Endothelial cell (in vitro differentiated cells): ENCODE measurements around the gene ANKIB1. TPM values are rescaled to one million over a fixed set of nuclear protein-coding genes. Genes with fewer than 3 reads are reported as not detected.
"Not testable (repeated sequence)": the region's sequence is repeated elsewhere in the genome, so short reads cannot be mapped to it uniquely, and the experiment has no call there.

ENCODE experiments used
- DNase-seq: peaks from one replicate; pipeline ENCODE4 v3.0.0; 2021; ENCODE audit warnings: low spot score
- H3K27ac Mint-ChIP-seq: one replicate; pipeline ENCODE4 v1.8.0; 2021; ENCODE audit warnings: mixed read lengths, inconsistent platforms; ENCODE audit not compliant: unreplicated experiment
- H3K27me3 Mint-ChIP-seq: one replicate; pipeline ENCODE4 v1.8.0; 2021; ENCODE audit warnings: mild to moderate bottlenecking, moderate library complexity, mixed read lengths, inconsistent platforms; ENCODE audit not compliant: unreplicated experiment
- H3K36me3 Mint-ChIP-seq: one replicate; pipeline ENCODE4 v1.8.0; 2021; ENCODE audit warnings: mild to moderate bottlenecking, low read depth, mixed read lengths, inconsistent platforms; ENCODE audit not compliant: unreplicated experiment
- H3K4me1 Mint-ChIP-seq: one replicate; pipeline ENCODE4 v1.8.0; 2021; ENCODE audit warnings: mild to moderate bottlenecking, mixed read lengths, inconsistent platforms; ENCODE audit not compliant: unreplicated experiment
- H3K4me3 Mint-ChIP-seq: one replicate; pipeline ENCODE4 v1.8.0; 2021; ENCODE audit warnings: mild to moderate bottlenecking, mixed read lengths, inconsistent platforms; ENCODE audit not compliant: unreplicated experiment
- H3K9me3 Mint-ChIP-seq: one replicate; pipeline ENCODE4 v1.8.0; 2021; ENCODE audit warnings: mixed read lengths, inconsistent platforms; ENCODE audit not compliant: unreplicated experiment
- total RNA-seq: library from RNA; stranded (reverse); fragmentation: NEBNext Ultra II Directional; extraction: Animal tissue kit (Norgen Biotek cat#: 25700); gene quantifications from one replicate; pipeline ENCODE4 v1.2.1, GENCODE V29; 2021; ENCODE audit not compliant: unreplicated experiment
- TF ChIP-seq, protein P1 (sequence below): fragments of 200-600 bp; sonication (generic); IDR thresholded peaks from one replicate; pipeline ENCODE4 v1.5.0; 2021; ENCODE audit warnings: antibody characterized with exemption; ENCODE audit not compliant: unreplicated experiment

ANKIB1 gene
- total RNA-seq, 1 donor from 2014 or later, result 51.0 TPM

DNA sequence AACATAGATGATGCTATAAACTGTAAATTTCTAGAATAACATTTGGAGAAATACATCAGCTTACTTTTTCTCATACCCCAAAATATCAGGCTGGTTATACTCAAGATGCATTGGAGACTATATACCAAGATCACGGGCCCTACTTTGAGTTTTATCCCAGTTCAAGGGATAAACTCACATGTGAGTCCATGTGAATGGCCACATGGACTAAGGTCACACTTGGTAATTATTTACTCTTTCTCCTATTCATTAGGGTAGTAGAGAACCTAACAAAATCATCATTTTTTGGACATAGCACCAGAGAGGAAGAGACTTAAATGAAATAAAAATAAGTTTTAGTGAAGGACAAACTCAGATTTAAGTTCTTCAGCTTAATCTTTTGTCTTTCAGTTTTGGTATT is 108.4 kb downstream of the ANKIB1 start:
- Mint-ChIP-seq H3K27ac (no peak overlapping the region), H3K4me1 (no peaks in the 10 kb centered on the region), H3K4me3 (no peak overlapping the region), H3K9me3 (no peaks in the 10 kb centered on the region), H3K36me3 (no peaks in the 10 kb centered on the region), H3K27me3 (peaks cover 2% of the 10 kb centered on the region)
- no peak for DNase-seq
- TF ChIP-seq, protein P1, sequence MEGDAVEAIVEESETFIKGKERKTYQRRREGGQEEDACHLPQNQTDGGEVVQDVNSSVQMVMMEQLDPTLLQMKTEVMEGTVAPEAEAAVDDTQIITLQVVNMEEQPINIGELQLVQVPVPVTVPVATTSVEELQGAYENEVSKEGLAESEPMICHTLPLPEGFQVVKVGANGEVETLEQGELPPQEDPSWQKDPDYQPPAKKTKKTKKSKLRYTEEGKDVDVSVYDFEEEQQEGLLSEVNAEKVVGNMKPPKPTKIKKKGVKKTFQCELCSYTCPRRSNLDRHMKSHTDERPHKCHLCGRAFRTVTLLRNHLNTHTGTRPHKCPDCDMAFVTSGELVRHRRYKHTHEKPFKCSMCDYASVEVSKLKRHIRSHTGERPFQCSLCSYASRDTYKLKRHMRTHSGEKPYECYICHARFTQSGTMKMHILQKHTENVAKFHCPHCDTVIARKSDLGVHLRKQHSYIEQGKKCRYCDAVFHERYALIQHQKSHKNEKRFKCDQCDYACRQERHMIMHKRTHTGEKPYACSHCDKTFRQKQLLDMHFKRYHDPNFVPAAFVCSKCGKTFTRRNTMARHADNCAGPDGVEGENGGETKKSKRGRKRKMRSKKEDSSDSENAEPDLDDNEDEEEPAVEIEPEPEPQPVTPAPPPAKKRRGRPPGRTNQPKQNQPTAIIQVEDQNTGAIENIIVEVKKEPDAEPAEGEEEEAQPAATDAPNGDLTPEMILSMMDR, result no peak

DNA sequence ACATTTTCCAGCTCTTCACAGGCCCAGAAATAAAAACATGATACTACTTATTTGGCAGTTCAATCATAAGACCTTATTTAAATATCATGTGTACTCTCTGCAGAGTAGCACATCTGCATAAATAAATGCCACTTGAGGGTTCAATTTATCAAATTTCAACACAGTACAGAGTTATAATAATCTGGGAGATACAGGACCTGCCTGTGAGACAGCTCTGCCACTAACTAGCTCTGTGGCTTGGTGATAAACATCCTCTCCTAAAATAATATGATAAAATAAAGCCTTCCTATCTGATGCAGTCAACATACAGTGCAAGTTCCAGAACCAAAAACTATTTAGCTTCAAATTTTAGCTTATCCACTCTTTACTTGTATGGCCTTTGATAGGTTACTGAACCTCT is 110.6 kb downstream of the ANKIB1 start:
- TF ChIP-seq, protein P1, result no peak
- Mint-ChIP-seq H3K9me3 (no peaks in the 10 kb centered on the region), H3K4me3 (no peak overlapping the region), H3K36me3 (no peaks in the 10 kb centered on the region), H3K4me1 (no peaks in the 10 kb centered on the region), H3K27me3 (peaks cover 2% of the 10 kb centered on the region), H3K27ac (no peak overlapping the region)
- no peak for DNase-seq

DNA sequence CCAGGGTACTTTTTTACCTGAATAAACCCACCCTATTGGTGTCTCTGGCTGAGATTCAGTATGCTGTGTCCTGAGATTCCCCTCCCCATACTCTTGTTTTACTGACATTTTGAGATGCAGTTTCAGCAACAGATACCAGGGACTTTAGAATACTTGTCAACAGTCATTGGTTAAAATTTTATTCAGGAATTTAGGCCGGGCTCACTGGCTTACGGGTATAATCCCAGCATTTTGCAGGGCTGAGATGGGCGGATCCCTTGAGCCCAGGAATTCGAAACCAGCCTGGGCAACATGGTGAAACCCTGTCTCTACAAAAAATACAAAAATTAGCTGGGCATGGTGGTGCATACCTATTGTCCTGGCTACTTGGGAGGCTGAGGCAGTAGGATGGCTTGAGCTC is 111.5 kb downstream of the ANKIB1 start:
- H3K27me3 Mint-ChIP-seq, result peaks cover 2% of the 10 kb centered on the region
- H3K4me1 Mint-ChIP-seq, result no peaks in the 10 kb centered on the region
- H3K36me3 Mint-ChIP-seq, result no peaks in the 10 kb centered on the region
- no peak overlapping the region for H3K27ac Mint-ChIP-seq
- no peaks in the 10 kb centered on the region for H3K9me3 Mint-ChIP-seq
- no peak overlapping the region for H3K4me3 Mint-ChIP-seq
- DNase-seq, result no peak
- TF ChIP-seq, protein P1, result no peak

DNA sequence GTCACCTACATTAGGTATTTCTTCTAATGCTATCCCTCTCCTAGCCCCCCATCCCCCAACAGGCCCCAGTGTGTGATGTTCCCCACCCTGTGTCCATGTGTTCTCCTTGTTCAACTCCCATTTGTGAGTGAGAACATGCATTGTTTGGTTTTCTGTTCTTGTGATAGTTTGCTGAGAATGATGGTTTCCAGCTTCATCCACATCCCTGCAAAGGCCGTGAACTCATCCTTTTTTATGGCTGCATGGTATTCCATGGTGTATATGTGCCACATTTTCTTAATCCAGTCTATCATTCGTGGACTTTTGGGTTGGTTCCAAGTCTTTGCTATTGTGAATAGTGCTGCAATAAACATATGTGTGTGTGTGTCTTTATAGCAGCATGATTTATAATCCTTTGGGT is 113.4 kb downstream of the ANKIB1 start:
- H3K9me3 Mint-ChIP-seq, H3K27me3 Mint-ChIP-seq, H3K4me3 Mint-ChIP-seq, DNase-seq, H3K36me3 Mint-ChIP-seq, H3K27ac Mint-ChIP-seq, H3K4me1 Mint-ChIP-seq: not testable (repeated sequence)

DNA sequence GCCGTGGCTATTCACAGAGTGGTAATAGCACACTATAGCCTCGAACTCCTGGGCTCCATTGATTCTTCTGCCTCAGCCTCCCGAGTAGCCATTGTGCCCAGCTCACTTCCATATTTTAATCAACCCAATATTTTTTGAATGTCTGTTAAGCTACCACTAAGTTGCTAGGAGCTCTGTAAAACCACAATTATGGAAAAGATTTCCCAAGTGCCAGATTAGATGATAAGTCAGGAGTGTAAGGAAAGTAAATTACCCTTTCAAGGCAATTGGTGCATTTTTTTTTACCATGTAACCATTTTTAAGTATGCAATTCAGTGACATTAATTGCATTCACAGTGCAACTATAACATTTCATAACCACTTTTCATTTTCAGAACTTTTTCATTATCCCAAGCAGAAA is 114.0 kb downstream of the ANKIB1 start:
- Mint-ChIP-seq H3K9me3 (no peaks in the 10 kb centered on the region), H3K27me3 (peaks cover 2% of the 10 kb centered on the region), H3K4me3 (no peak overlapping the region), H3K4me1 (no peaks in the 10 kb centered on the region), H3K27ac (no peak overlapping the region), H3K36me3 (no peaks in the 10 kb centered on the region)
- no peak for DNase-seq
- TF ChIP-seq, protein P1, result no peak

DNA sequence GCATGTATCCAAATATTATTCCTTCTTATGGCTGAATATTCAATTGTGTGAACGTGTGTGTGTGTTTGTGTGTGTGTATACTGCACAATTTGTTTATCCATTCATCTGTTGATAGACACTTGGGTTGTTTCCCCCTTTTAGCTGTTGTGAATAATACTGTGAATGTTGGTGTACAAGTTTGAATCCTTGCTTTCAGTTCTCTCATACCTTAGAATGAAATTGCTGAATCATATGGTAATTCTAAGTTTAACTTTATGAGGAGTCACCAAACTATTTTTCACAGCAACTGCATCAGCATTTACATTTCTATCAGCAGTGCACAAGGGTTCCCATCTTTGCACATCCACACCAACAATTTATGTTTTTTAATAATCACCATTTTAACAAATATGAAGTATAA is 114.6 kb downstream of the ANKIB1 start:
- no peak overlapping the region for H3K4me3 Mint-ChIP-seq
- DNase-seq, result no peak
- H3K27me3 Mint-ChIP-seq, result peaks cover 2% of the 10 kb centered on the region
- H3K27ac Mint-ChIP-seq, result no peak overlapping the region
- TF ChIP-seq, protein P1, result no peak
- H3K4me1 Mint-ChIP-seq, result no peaks in the 10 kb centered on the region
- H3K9me3 Mint-ChIP-seq, result no peaks in the 10 kb centered on the region
- peaks cover 1% of the 10 kb centered on the region for H3K36me3 Mint-ChIP-seq
